Activated CD4-positive, alpha-beta T cell treated with anti-CD3 and anti-CD28 coated beads, Interleukin-2, amount 10 ng/mL, durations not matched to agents 24 days and 14 days (primary cell): ENCODE results near the gene PLXNB3. TPM values are rescaled to one million over a fixed set of nuclear protein-coding genes. Genes with fewer than 3 reads are reported as not detected.

Experiments
- DNase-seq: peaks from one replicate; pipeline ENCODE4 v3.0.0; 2022
- H3K27ac Mint-ChIP-seq: one replicate; pipeline ENCODE4 v1.8.0; 2022; ENCODE audit warnings: mild to moderate bottlenecking, mixed read lengths
- H3K27me3 Mint-ChIP-seq: one replicate; pipeline ENCODE4 v1.8.0; 2022; ENCODE audit warnings: mixed read lengths
- H3K36me3 Mint-ChIP-seq: one replicate; pipeline ENCODE4 v1.8.0; 2022; ENCODE audit warnings: low read depth, mild to moderate bottlenecking, mixed read lengths
- H3K4me1 Mint-ChIP-seq: one replicate; pipeline ENCODE4 v1.8.0; 2021; ENCODE audit warnings: mixed read lengths
- H3K4me3 Mint-ChIP-seq: one replicate; pipeline ENCODE4 v1.8.0; 2022; ENCODE audit warnings: mild to moderate bottlenecking, moderate library complexity, mixed read lengths
- H3K9me3 Mint-ChIP-seq: one replicate; pipeline ENCODE4 v1.8.0; 2021; ENCODE audit warnings: mixed read lengths
- intact Hi-C: fragments of 100-400 bp; cut with micrococcal nuclease; formaldehyde crosslinking; loops from one replicate; pipeline ENCODE4 v1.15.1; 2023
- total RNA-seq: library from RNA; stranded (reverse); gene quantifications from 2 replicates; pipeline ENCODE4 v1.2.3, GENCODE V29; 2022

The PLXNB3 gene
- total RNA-seq, 1 donor from 2014 or later = 0.49 TPM

DNA sequence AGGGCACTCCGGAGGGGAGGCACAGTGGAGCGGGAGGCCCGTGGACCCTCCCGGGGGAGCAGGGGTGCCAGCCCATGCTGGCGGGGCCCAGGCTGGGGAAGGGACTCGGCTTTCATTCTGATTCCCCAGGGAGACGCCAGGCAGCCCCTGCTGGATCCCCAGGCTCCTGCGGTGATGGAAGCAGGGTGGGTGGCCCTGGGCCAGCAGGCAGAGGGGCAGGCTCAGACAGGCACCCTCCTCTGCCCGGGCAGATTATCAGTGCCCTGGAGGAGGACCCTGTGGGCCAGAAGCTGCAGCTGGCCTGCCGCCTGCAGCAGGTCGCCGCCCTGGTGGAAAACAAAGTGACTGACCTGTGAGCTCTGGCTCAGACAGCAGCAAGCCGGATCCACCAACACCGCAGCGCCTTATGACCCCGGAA, 14.6 kb downstream of the PLXNB3 start:
- intact Hi-C loops = no loop called here
- Mint-ChIP-seq H3K27me3 (peaks cover 6% of the 10 kb centered on the region), H3K4me3 (no peak overlapping the region), H3K4me1 (no peaks in the 10 kb centered on the region), H3K27ac (no peak overlapping the region), H3K36me3 (peaks cover 2% of the 10 kb centered on the region), H3K9me3 (no peaks in the 10 kb centered on the region)
- DNase-seq = no peak

DNA sequence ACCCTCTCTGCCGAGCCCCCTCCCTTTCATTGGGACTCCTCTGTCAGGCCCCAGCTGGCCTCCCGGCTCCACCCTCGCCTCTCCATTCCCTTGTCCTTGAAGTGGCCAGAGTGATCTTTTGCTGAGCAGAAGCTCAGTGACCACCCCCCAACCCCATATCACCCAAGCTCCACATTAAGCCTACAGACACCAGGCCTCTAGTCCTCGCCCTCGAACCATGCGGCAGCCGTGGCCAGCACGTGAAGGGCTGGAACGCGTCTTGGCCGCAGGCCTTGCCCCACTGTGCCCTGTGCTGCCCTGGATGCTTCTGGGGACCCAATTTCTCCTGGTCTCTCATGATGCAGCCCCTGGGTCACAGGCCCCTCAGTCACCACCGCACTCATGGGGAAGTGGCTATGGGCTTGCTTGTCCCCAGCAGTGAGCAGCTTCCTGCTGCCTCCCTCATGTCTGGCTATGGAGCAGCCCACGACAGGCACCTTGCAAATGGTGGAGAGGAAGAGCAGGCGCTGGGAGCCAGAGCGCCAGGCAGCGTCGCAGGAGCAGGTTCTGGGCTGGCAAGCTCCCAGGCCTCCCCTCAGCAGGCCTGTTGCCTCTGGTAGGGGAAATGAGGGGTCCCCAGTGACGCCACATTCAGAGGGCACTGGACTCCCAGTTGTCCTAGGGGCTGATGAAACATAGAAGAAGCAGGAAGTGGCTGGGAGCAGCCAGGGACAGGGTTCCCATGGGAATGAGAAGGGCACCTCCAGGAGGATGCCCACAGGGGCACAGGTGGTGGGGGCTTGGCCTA, 16.0 kb downstream of the PLXNB3 start:
- Mint-ChIP-seq H3K27me3 (peaks cover 6% of the 10 kb centered on the region), H3K9me3 (no peaks in the 10 kb centered on the region), H3K36me3 (peaks cover 2% of the 10 kb centered on the region), H3K27ac (no peak overlapping the region), H3K4me3 (no peak overlapping the region), H3K4me1 (no peaks in the 10 kb centered on the region)
- intact Hi-C loops = no loop called here
- DNase-seq = no peak

- no peaks in the 10 kb centered on the region for H3K9me3 Mint-ChIP-seq
- peaks cover 6% of the 10 kb centered on the region for H3K27me3 Mint-ChIP-seq
- DNase-seq = no peak
- intact Hi-C loops = no loop called here
- no peak within 1 kb of the TSS for H3K27ac Mint-ChIP-seq
- H3K4me1 Mint-ChIP-seq = no peaks in the 10 kb centered on the region
- H3K36me3 Mint-ChIP-seq = peaks cover 2% of the 10 kb centered on the region
- H3K4me3 Mint-ChIP-seq = no peak within 1 kb of the TSS
These were observed 16.8 kb downstream of the PLXNB3 start, which contains the start of gene SRPK3 for GRCh38 chrX:153780678-153781427. Gene SRPK3, plus strand, starts transcription at chrX:153781041. Its CDS starts 46 bp downstream, at chrX:153781087.

DNA sequence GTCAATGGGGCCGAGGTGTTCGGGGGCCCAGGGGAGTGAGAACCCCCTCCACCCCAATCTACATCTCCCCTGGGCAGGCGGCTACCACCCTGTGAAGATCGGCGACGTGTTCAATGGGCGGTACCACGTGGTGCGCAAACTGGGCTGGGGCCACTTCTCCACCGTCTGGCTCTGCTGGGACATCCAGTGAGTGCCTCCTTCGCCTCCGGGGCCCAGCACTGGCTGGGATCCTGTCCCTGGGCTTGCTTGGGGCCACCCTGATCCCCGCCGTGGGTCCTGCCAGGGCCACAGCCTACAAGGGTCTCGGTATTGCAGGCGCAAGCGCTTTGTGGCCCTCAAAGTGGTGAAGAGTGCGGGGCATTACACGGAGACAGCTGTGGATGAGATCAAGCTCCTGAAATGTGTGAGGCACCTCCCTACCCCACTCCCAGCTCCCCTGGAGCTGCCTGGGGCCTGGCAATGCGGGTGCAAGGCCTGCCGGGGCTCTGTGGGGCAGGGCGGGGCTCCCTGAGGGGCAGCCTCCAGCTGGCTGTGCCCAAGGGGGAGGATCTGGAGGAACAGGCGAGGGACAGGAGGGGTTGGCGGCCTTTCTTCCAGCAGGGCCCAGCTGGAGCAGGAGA, 17.5 kb downstream of the PLXNB3 start:
- Mint-ChIP-seq H3K27ac (no peak overlapping the region), H3K9me3 (no peaks in the 10 kb centered on the region), H3K27me3 (peaks cover 6% of the 10 kb centered on the region), H3K36me3 (peaks cover 6% of the 10 kb centered on the region), H3K4me3 (no peak overlapping the region), H3K4me1 (no peaks in the 10 kb centered on the region)
- intact Hi-C loops = no loop called here
- no peak for DNase-seq

DNA sequence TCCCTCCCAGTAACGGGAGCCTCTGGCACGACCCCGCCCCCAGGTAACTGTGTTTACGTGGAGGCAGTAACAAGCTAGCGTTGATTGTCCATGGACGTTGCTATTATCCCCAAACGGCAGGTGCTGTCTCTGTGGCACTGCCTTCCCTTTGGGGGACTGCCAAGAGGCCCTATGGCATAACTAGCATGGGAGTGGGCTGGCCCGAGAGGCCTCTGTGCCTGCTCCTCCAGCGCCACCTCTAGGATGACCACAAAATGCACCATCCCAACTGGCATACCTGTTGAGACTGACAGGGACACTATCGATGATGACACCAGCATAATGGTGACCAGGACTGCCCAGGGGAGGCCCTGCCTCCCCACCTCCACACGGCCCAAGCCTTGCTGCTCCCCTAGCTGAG, 18.3 kb downstream of the PLXNB3 start:
- no peak for DNase-seq

DNA sequence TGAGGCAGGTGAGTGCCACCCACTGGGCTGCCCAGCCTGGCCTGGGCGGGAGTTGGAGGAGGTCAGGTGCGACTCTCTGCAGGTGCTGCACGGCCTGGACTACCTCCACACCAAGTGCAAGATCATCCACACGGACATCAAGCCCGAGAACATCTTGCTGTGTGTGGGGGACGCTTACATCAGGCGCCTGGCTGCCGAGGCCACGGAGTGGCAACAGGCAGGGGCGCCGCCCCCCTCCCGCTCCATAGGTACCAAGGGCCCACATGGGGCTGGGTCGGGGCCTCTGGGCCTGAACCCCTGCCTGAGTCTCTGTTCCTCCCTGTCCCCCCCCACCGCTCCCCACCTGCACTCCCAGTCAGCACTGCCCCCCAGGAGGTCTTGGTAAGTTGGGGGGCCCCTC, 18.8 kb downstream of the PLXNB3 start:
- Mint-ChIP-seq H3K4me1 (no peaks in the 10 kb centered on the region), H3K36me3 (peaks cover 9% of the 10 kb centered on the region), H3K4me3 (no peak overlapping the region), H3K27ac (no peak overlapping the region), H3K27me3 (peaks cover 6% of the 10 kb centered on the region), H3K9me3 (no peaks in the 10 kb centered on the region)
- intact Hi-C loops = no loop called here
- DNase-seq = no peak

More for the DNA sequence above, 18.3 kb downstream of the PLXNB3 start:
- H3K27ac Mint-ChIP-seq = no peak overlapping the region
- H3K9me3 Mint-ChIP-seq = no peaks in the 10 kb centered on the region
- H3K27me3 Mint-ChIP-seq = peaks cover 6% of the 10 kb centered on the region
- no peak overlapping the region for H3K4me3 Mint-ChIP-seq
- intact Hi-C loops = no loop called here
- no peaks in the 10 kb centered on the region for H3K4me1 Mint-ChIP-seq
- H3K36me3 Mint-ChIP-seq = peaks cover 9% of the 10 kb centered on the region

DNA sequence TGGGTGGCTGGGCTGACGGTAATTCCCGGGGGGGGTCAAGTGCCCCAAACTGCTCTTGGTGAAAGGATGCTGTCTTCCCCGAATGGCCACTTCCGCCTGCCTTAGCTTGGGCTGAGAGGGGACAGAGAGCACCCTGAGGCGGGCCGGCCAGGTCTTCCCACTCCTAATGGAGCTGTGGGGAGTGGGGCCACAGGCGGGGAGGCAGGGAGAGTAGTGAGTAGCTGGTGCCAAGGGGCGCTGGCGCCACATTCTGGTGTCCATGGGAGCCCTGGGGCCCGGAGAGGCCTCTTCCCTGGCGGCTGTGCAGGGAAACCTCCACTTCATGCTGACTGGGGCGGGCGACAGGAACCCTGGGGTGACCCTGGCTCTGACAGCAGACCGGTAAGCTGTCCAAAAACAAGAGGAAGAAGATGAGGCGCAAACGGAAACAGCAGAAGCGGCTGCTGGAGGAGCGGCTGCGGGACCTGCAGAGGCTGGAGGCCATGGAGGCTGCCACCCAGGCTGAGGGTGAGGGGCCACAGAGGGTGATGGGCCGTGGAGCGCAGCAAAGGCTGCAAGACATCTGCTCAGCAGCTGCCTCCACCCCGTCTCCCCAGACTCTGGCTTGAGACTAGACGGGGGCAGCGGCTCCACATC, 19.4 kb downstream of the PLXNB3 start:
- H3K36me3 Mint-ChIP-seq = peaks cover 9% of the 10 kb centered on the region
- intact Hi-C loops = no loop called here
- peaks cover 6% of the 10 kb centered on the region for H3K27me3 Mint-ChIP-seq
- H3K27ac Mint-ChIP-seq = no peak overlapping the region
- H3K4me3 Mint-ChIP-seq = no peak overlapping the region
- no peak for DNase-seq
- H3K4me1 Mint-ChIP-seq = no peaks in the 10 kb centered on the region
- H3K9me3 Mint-ChIP-seq = no peaks in the 10 kb centered on the region

DNA sequence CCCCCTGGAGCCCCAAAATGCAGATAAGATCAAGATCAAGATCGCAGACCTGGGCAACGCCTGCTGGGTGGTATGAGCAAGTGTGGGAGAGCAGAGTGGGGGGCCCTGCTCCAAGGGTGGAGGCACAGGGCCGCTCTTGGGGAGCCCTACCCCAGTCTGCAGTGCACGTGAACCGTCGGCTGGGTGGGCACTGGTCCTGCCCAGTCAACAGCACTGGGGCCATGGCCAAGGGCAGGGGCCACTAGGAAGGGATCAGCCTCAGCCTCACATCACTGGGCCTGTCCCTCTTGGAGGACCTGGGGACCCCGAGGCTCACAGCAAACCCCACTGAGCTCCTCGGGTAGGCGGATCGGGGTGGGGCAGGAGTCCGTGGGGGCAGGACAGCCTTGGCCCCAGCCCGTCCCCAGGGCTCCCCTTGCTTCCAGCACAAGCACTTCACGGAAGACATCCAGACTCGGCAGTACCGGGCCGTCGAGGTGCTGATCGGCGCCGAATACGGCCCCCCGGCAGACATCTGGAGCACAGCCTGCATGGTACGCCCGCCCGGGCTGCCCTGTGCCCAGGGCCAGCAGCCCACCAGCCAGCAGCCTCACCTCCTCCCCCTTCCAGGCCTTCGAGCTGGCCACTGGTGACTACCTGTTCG, 20.4 kb downstream of the PLXNB3 start:
- DNase-seq = no peak
- no peak overlapping the region for H3K4me3 Mint-ChIP-seq
- H3K36me3 Mint-ChIP-seq = peaks cover 15% of the 10 kb centered on the region
- no peaks in the 10 kb centered on the region for H3K4me1 Mint-ChIP-seq
- no peak overlapping the region for H3K27ac Mint-ChIP-seq
- H3K27me3 Mint-ChIP-seq = peaks cover 6% of the 10 kb centered on the region
- intact Hi-C loops = no loop called here
- H3K9me3 Mint-ChIP-seq = no peaks in the 10 kb centered on the region

GRCh38 chrX:153786669-153787068, 22.6 kb downstream of the PLXNB3 start:
- Mint-ChIP-seq H3K4me3 (no peak overlapping the region), H3K36me3 (peaks cover 20% of the 10 kb centered on the region), H3K9me3 (no peaks in the 10 kb centered on the region), H3K4me1 (no peaks in the 10 kb centered on the region), H3K27me3 (no peaks in the 10 kb centered on the region), H3K27ac (no peak overlapping the region)
- DNase-seq = no peak
- intact Hi-C loops = no loop called here

GRCh38 chrX:153789654-153790053, 25.6 kb downstream of the PLXNB3 start:
- Mint-ChIP-seq H3K27me3 (no peaks in the 10 kb centered on the region), H3K9me3 (no peaks in the 10 kb centered on the region), H3K4me3 (no peak overlapping the region), H3K36me3 (peaks cover 21% of the 10 kb centered on the region), H3K27ac (no peak overlapping the region), H3K4me1 (peaks cover 6% of the 10 kb centered on the region)
- intact Hi-C loops = no loop called here
- DNase-seq = no peak

DNA sequence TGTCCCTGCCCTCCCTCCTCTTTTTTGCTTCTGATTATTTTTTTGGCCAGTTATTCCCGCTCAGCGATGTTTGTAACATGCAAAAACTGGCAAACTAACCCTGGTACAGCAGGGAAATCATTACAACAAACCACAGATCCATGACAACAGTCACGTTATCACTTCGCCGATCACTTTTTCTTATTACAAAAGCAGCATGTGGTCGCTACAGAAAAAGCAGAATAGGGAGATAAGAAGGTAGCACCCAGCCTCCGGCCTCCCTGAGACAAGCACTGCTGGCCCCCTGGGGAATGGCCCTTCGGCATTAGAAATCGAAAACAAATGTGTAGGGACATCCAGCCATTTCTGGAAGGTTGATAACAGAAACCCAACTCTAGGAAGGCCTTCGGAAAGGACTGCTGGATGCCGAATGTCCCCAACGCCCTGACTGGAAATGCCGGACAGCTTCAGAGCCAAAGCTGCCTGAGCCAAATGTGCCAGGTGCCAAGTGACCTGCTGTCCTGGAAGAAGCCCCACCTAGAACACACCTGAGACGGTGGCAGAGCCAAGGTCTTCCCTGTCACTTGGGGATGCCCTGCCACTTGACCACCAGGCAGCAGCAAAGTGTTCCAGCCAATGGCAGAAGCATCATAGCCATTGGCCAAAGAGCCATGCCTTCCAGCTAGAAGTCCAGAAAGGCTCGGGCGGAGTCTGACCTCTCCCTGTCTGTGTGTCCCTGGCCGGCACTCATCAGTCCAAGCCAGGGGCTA, 27.2 kb downstream of the PLXNB3 start:
- Mint-ChIP-seq H3K4me3 (no peak overlapping the region), H3K27ac (no peak overlapping the region), H3K9me3 (no peaks in the 10 kb centered on the region), H3K4me1 (peaks cover 9% of the 10 kb centered on the region), H3K27me3 (no peaks in the 10 kb centered on the region), H3K36me3 (peaks cover 28% of the 10 kb centered on the region)
- no peak for DNase-seq
- intact Hi-C loops = no loop called here

DNA sequence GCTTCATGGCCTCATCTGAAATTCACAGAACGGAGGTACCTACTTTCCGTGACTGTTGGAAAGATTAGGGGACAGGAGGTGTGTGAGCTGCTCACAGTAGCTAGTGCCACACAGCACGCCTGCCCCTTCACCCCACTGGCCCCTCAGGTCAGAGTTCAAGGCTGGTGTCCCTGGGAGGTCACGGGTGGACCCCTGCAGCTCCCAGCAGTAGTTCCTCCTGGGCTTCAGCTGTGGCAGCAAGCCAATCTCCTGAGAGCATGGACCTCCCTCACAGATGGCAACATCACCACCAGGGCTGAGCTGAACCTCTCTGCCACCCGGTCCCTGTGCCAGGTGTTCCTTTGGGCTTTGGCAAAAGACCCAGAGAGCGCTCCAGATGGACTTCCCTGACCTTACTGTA, 28.3 kb downstream of the PLXNB3 start:
- intact Hi-C loops = no loop called here
- Mint-ChIP-seq H3K36me3 (peaks cover 25% of the 10 kb centered on the region), H3K27ac (no peak overlapping the region), H3K9me3 (no peaks in the 10 kb centered on the region), H3K27me3 (no peaks in the 10 kb centered on the region), H3K4me1 (peaks cover 11% of the 10 kb centered on the region), H3K4me3 (peak overlapping the region; percentile 90)
- no peak for DNase-seq

DNA sequence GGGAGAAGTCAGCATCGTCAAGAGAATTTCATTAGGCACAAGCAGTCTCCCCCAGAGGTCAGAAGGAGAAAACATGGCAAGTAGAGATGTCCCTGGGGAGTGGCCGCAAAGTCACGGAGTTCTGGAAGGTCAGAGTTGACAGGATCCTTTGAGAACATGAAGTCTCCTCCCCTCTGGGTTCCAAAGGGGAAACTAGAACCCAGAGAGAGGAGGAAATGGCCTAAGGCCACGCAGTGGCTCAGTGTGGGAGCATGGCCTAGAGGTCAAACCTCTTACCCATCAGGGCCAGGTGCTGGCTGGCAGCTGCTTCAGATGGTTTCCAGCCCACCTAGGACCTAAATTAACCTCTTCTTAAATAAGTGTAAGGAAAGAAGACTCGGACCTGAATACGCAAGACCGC, 29.2 kb downstream of the PLXNB3 start:
- DNase-seq = no peak
- Mint-ChIP-seq H3K9me3 (no peaks in the 10 kb centered on the region), H3K36me3 (peaks cover 30% of the 10 kb centered on the region), H3K27me3 (no peaks in the 10 kb centered on the region), H3K4me1 (peaks cover 11% of the 10 kb centered on the region), H3K4me3 (peak overlapping the region; percentile 90), H3K27ac (peak overlapping the region; percentile 83)
- intact Hi-C loops = no loop called here
